Loucy (cell line): ENCODE results near the gene SLC25A27.
A peak's percentile ranks its signal among the peaks of the same experiment; 100 is the strongest.

Source experiments
- H2AFZ ChIP-seq: fragments of 200-600 bp; sonication (generic); 2 replicates; pipeline ENCODE4 v1.6.0; 2016; ENCODE audit warnings: antibody characterized with exemption, mild to moderate bottlenecking, low read length, moderate library complexity
- H3F3A ChIP-seq: fragments of 200-600 bp; 2 replicates; pipeline ENCODE4 v1.6.0; 2016; ENCODE audit warnings: antibody characterized with exemption, low read depth, mild to moderate bottlenecking
- H3K27me3 ChIP-seq: fragments of 200-600 bp; sonication (generic); 2 replicates; pipeline ENCODE4 v1.6.1; 2014; ENCODE audit warnings: low read length, mild to moderate bottlenecking; ENCODE audit not compliant: insufficient read depth, poor library complexity, severe bottlenecking
- H3K36me3 ChIP-seq: fragments of 200-600 bp; sonication (generic); 2 replicates; pipeline ENCODE4 v1.6.1; 2016; ENCODE audit warnings: low read length; ENCODE audit not compliant: insufficient read depth
- H3K4me1 ChIP-seq: fragments of 200-600 bp; sonication (generic); 2 replicates; pipeline ENCODE4 v1.5.1; 2014; ENCODE audit warnings: low read length, mild to moderate bottlenecking; ENCODE audit not compliant: insufficient read depth, poor library complexity, severe bottlenecking
- H3K4me2 ChIP-seq: fragments of 200-600 bp; sonication (generic); 2 replicates; pipeline ENCODE4 v1.6.0; 2014; ENCODE audit warnings: antibody characterized with exemption, low read length, low read depth, mild to moderate bottlenecking; ENCODE audit not compliant: poor library complexity, severe bottlenecking
- H3K4me3 ChIP-seq: fragments of 200-600 bp; sonication (generic); 2 replicates; pipeline ENCODE4 v1.5.1; 2014; ENCODE audit warnings: low read length, mild to moderate bottlenecking, mixed read lengths; ENCODE audit not compliant: poor library complexity, severe bottlenecking
- H3K79me2 ChIP-seq: fragments of 200-600 bp; sonication (generic); 2 replicates; pipeline ENCODE4 v1.6.1; 2014; ENCODE audit warnings: low read length; ENCODE audit not compliant: insufficient read depth
- H3K9ac ChIP-seq: fragments of 200-600 bp; sonication (generic); 2 replicates; pipeline ENCODE4 v1.6.0; 2014; ENCODE audit warnings: mild to moderate bottlenecking, low read depth, low read length, moderate library complexity; ENCODE audit not compliant: poor library complexity, severe bottlenecking
- H3K9me2 ChIP-seq: fragments of 200-600 bp; sonication (generic); replicated peaks from 2 replicates; pipeline ENCODE4 v1.6.1; 2016; ENCODE audit warnings: low read depth, low read length, mixed read lengths
- H3K9me3 ChIP-seq: fragments of 200-600 bp; sonication (generic); 2 replicates; pipeline ENCODE4 v1.6.1; 2014; ENCODE audit warnings: mild to moderate bottlenecking, antibody characterized with exemption, low read length, low read depth; ENCODE audit not compliant: insufficient read depth
- H4K20me1 ChIP-seq: fragments of 200-600 bp; sonication (generic); 2 replicates; pipeline ENCODE4 v1.6.0; 2014; ENCODE audit warnings: antibody characterized with exemption, low read length, mild to moderate bottlenecking; ENCODE audit not compliant: insufficient read depth, poor library complexity, severe bottlenecking
- EZH2phosphoT487 ChIP-seq: fragments of 200-600 bp; IDR thresholded peaks from 2 replicates; pipeline ENCODE4 v1.6.1; 2018; ENCODE audit warnings: antibody characterized with exemption, mild to moderate bottlenecking, moderate library complexity, borderline replicate concordance
- TF ChIP-seq, protein P1 (sequence below): fragments of 200-600 bp; sonication (generic); conservative IDR thresholded peaks from 2 replicates; pipeline ENCODE4 v1.5.1; 2014; ENCODE audit warnings: mild to moderate bottlenecking, antibody characterized with exemption, low read length

SLC25A27 gene

GRCh38 chr6:46653439-46654195 is 842 bp downstream of the SLC25A27 start:
- Histone ChIP-seq H3K4me1 (no peaks in the 10 kb centered on the region), H3K9me2 (no peaks in the 10 kb centered on the region), H3F3A (no peaks in the 10 kb centered on the region), H3K36me3 (no peaks in the 10 kb centered on the region), H3K4me2 (no peak overlapping the region), H4K20me1 (no peaks in the 10 kb centered on the region), H2AFZ (no peak overlapping the region), H3K9ac (no peak overlapping the region), H3K4me3 (no peak overlapping the region), H3K9me3 (no peaks in the 10 kb centered on the region), H3K79me2 (no peaks in the 10 kb centered on the region), H3K27me3 (no peaks in the 10 kb centered on the region)
- TF ChIP-seq, protein P1, sequence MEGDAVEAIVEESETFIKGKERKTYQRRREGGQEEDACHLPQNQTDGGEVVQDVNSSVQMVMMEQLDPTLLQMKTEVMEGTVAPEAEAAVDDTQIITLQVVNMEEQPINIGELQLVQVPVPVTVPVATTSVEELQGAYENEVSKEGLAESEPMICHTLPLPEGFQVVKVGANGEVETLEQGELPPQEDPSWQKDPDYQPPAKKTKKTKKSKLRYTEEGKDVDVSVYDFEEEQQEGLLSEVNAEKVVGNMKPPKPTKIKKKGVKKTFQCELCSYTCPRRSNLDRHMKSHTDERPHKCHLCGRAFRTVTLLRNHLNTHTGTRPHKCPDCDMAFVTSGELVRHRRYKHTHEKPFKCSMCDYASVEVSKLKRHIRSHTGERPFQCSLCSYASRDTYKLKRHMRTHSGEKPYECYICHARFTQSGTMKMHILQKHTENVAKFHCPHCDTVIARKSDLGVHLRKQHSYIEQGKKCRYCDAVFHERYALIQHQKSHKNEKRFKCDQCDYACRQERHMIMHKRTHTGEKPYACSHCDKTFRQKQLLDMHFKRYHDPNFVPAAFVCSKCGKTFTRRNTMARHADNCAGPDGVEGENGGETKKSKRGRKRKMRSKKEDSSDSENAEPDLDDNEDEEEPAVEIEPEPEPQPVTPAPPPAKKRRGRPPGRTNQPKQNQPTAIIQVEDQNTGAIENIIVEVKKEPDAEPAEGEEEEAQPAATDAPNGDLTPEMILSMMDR = no peak
- no peak for TF ChIP-seq EZH2phosphoT487

DNA sequence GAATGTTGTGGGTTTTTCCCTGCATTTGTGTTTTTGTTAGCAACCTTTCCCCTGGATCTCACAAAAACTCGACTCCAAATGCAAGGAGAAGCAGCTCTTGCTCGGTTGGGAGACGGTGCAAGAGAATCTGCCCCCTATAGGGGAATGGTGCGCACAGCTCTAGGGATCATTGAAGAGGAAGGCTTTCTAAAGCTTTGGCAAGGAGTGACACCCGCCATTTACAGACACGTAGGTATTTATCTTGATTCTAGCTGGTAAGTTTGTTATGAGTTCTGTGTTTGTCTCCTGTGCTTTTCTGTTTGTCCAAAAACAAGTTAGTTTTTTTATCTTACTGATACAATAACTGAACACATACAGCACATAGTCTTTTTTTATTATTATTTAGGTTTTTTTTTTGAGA is 3.0 kb downstream of the SLC25A27 start:
- no peaks in the 10 kb centered on the region for H4K20me1 ChIP-seq
- H3K4me1 ChIP-seq = no peaks in the 10 kb centered on the region
- no peak overlapping the region for H3K9ac ChIP-seq
- H3K36me3 ChIP-seq = no peaks in the 10 kb centered on the region
- H3K9me2 ChIP-seq = no peaks in the 10 kb centered on the region
- H3F3A ChIP-seq = no peaks in the 10 kb centered on the region
- no peak overlapping the region for H3K4me3 ChIP-seq
- H3K4me2 ChIP-seq = no peak overlapping the region
- no peaks in the 10 kb centered on the region for H3K79me2 ChIP-seq
- H2AFZ ChIP-seq = no peak overlapping the region
- no peaks in the 10 kb centered on the region for H3K27me3 ChIP-seq
- H3K9me3 ChIP-seq = no peaks in the 10 kb centered on the region
- TF ChIP-seq EZH2phosphoT487 = no peak
- TF ChIP-seq, protein P1 = 0 out of 2 replicates have a peak, but pooled peaks have one; percentile 19

- no peak overlapping the region for H2AFZ ChIP-seq
- no peak overlapping the region for H3K9ac ChIP-seq
- no peaks in the 10 kb centered on the region for H3K36me3 ChIP-seq
- no peaks in the 10 kb centered on the region for H3K27me3 ChIP-seq
- H4K20me1 ChIP-seq = no peaks in the 10 kb centered on the region
- H3F3A ChIP-seq = no peaks in the 10 kb centered on the region
- H3K9me2 ChIP-seq = no peaks in the 10 kb centered on the region
- H3K4me2 ChIP-seq = no peak overlapping the region
- H3K4me3 ChIP-seq = no peak overlapping the region
- H3K4me1 ChIP-seq = no peaks in the 10 kb centered on the region
- H3K9me3 ChIP-seq = no peaks in the 10 kb centered on the region
- no peaks in the 10 kb centered on the region for H3K79me2 ChIP-seq
- TF ChIP-seq EZH2phosphoT487 = no peak
- TF ChIP-seq, protein P1 = no peak
These were observed 4.9 kb downstream of the SLC25A27 start for GRCh38 chr6:46657642-46658041.
